Ascending aorta (tissue), 2 donors: ENCODE data around the gene CHRNA4. TPM values are rescaled to one million over a fixed set of nuclear protein-coding genes. Genes with fewer than 3 reads are reported as not detected.

ENCODE experiments used
- DNase-seq, 2 donors: peaks; one replicate each; pipeline ENCODE4 v3.0.0-alpha.2; 2019; ENCODE audit warnings: low spot score in 2 of 2
- H3K27ac ChIP-seq, 2 donors: fragments of 200-600 bp; sonication (generic); one replicate each; pipeline ENCODE4 v1.5.1; 2016 to 2017; ENCODE audit warnings: mild to moderate bottlenecking in 1 of 2
- H3K27me3 ChIP-seq: fragments of 200-600 bp; sonication (generic); one replicate; pipeline ENCODE4 v1.5.1; 2017
- H3K36me3 ChIP-seq, 2 donors: fragments of 200-600 bp; sonication (generic); one replicate each; pipeline ENCODE4 v1.5.1; 2016
- H3K4me1 ChIP-seq, 2 donors: fragments of 200-600 bp; sonication (generic); one replicate each; pipeline ENCODE4 v1.5.1; 2016 to 2017; ENCODE audit warnings: mild to moderate bottlenecking in 1 of 2
- H3K4me3 ChIP-seq, 2 donors: fragments of 200-600 bp; sonication (generic); one replicate each; pipeline ENCODE4 v1.5.1; 2016 to 2017; ENCODE audit warnings: mild to moderate bottlenecking in 1 of 2
- H3K9me3 ChIP-seq, 2 donors: fragments of 200-600 bp; sonication (generic); one replicate each; pipeline ENCODE4 v1.5.1; 2016
- intact Hi-C: fragments of 100-400 bp; cut with DNase I; formaldehyde crosslinking; loops from one replicate; pipeline ENCODE4 v1.15.1; 2023
- total RNA-seq: library from RNA; depleted of rRNA; stranded (reverse); fragments of >200 nt; gene quantifications from one replicate; pipeline ENCODE4 v1.1.0, GENCODE V29; 2016
- TF ChIP-seq, protein P1 (sequence below), 3 experiments: fragments of 200-600 bp in 2 of 3; fragments of 450-650 bp in 1 of 3; sonication (generic) in 2 of 3; IDR thresholded peaks; one replicate each; pipeline ENCODE4 v1.5.1; 2016 to 2019; ENCODE audit warnings: antibody characterized with exemption in 3 of 3, mild to moderate bottlenecking in 1 of 3, moderate library complexity in 1 of 3

The CHRNA4 gene
- total RNA-seq, 1 donor from 2014 or later = not detected

DNA sequence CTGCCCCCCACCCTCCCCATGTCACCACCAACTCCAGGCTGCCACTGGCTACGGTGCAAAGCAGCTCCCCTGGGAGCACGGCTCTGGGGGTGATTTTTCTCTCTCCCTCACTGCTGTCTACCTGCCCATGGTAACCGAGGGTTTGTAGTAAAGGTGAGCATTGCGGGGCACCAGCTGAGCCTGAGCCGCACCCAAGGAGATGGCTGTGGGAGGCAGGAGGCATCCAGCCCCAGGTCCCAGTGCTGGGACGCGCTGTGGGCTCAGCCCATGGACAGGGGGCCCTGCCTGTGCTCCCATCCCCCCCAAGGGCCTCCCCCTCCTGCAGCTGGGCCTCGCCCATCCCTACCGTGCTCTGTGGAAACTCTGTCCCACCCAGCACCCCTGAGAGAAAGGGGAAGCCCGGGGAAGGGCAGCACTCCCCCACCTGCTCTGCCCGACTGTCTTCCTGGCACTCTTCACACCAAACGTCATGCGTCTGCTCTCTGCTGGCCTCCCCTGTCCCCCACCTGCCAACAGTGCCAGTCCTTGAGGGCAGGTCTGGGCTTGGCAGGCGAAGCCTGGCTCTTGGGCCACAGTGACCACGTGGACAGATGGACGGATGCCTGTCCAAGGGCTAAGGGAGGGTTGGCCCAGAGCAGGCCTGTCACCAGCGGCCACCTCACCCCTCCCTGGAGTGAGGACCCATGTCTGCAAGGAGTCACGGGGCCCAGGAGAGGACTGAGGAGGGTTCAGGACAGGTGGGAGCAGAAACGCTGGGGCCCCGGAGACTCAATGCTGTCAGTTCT, 3.8 kb upstream of the CHRNA4 start:
- intact Hi-C loops = no loop called here
- Histone ChIP-seq H3K27ac (no peak overlapping the region), H3K4me3 (no peak overlapping the region), H3K27me3 (peaks cover 14% of the 10 kb centered on the region), H3K36me3 (no peaks in the 10 kb centered on the region), H3K4me1 (no peaks in the 10 kb centered on the region), H3K9me3 (no peaks in the 10 kb centered on the region)
- DNase-seq = no peak
- TF ChIP-seq, protein P1, sequence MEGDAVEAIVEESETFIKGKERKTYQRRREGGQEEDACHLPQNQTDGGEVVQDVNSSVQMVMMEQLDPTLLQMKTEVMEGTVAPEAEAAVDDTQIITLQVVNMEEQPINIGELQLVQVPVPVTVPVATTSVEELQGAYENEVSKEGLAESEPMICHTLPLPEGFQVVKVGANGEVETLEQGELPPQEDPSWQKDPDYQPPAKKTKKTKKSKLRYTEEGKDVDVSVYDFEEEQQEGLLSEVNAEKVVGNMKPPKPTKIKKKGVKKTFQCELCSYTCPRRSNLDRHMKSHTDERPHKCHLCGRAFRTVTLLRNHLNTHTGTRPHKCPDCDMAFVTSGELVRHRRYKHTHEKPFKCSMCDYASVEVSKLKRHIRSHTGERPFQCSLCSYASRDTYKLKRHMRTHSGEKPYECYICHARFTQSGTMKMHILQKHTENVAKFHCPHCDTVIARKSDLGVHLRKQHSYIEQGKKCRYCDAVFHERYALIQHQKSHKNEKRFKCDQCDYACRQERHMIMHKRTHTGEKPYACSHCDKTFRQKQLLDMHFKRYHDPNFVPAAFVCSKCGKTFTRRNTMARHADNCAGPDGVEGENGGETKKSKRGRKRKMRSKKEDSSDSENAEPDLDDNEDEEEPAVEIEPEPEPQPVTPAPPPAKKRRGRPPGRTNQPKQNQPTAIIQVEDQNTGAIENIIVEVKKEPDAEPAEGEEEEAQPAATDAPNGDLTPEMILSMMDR (IDR thresholded peaks at IDR 0.05) = no peak

GRCh38 chr20:63363981-63364561, 2.9 kb upstream of the CHRNA4 start:
- Histone ChIP-seq H3K27me3 (peaks cover 14% of the 10 kb centered on the region), H3K4me3 (no peak overlapping the region), H3K27ac (no peak overlapping the region), H3K4me1 (no peaks in the 10 kb centered on the region), H3K9me3 (no peaks in the 10 kb centered on the region), H3K36me3 (no peaks in the 10 kb centered on the region)
- DNase-seq = no peak
- intact Hi-C loops = no loop called here
- TF ChIP-seq, protein P1 (IDR thresholded peaks at IDR 0.05) = no peak

GRCh38 chr20:63363013-63363957, 2.1 kb upstream of the CHRNA4 start:
- DNase-seq = no peak
- intact Hi-C loops = no loop called here
- peaks cover 14% of the 10 kb centered on the region for H3K27me3 ChIP-seq
- H3K4me1 ChIP-seq = no peaks in the 10 kb centered on the region
- H3K36me3 ChIP-seq = no peaks in the 10 kb centered on the region
- H3K27ac ChIP-seq = no peak overlapping the region
- TF ChIP-seq, protein P1 (IDR thresholded peaks at IDR 0.05) = no peak
- H3K4me3 ChIP-seq = no peak overlapping the region
- no peaks in the 10 kb centered on the region for H3K9me3 ChIP-seq

GRCh38 chr20:63362436-63363009, 1.4 kb upstream of the CHRNA4 start:
- TF ChIP-seq, protein P1 (IDR thresholded peaks at IDR 0.05) = no peak
- intact Hi-C loops = no loop called here
- Histone ChIP-seq H3K27ac (no peak overlapping the region), H3K4me1 (no peaks in the 10 kb centered on the region), H3K9me3 (no peaks in the 10 kb centered on the region), H3K36me3 (no peaks in the 10 kb centered on the region), H3K4me3 (no peak overlapping the region), H3K27me3 (peaks cover 14% of the 10 kb centered on the region)
- no peak for DNase-seq
